Activated CD4-positive, alpha-beta T cell treated with anti-CD3 and anti-CD28 coated beads, Interleukin-2, amount 50 U/mL, for 24 hours (primary cell): Measurements from ENCODE around the gene SLC13A4.

Source experiments
- DNase-seq, 2 donors: peaks; one replicate each; pipeline ENCODE4 v3.0.0-alpha.2; 2020; ENCODE audit warnings: low read depth in 1 of 2, low spot score in 1 of 2

Gene SLC13A4

GRCh38 chr7:135719688-135720087, 8.3 kb downstream of the SLC13A4 start:
- DNase-seq: no peak

- no peak for DNase-seq
These were observed 9.1 kb downstream of the SLC13A4 start for GRCh38 chr7:135718794-135719437.

GRCh38 chr7:135718219-135718618, 9.8 kb downstream of the SLC13A4 start:
- no peak for DNase-seq

- DNase-seq: no peak
These were observed 10.3 kb downstream of the SLC13A4 start for GRCh38 chr7:135717693-135718092.

- no peak for DNase-seq
These were observed 11.2 kb downstream of the SLC13A4 start for GRCh38 chr7:135716677-135717238.

- no peak for DNase-seq
These were observed 12.3 kb downstream of the SLC13A4 start for GRCh38 chr7:135715673-135716072.

- no peak for DNase-seq
These were observed 12.9 kb downstream of the SLC13A4 start for GRCh38 chr7:135715055-135715522.

GRCh38 chr7:135714534-135715009, 13.4 kb downstream of the SLC13A4 start:
- no peak for DNase-seq

- no peak for DNase-seq
These were observed 14.0 kb downstream of the SLC13A4 start for GRCh38 chr7:135713836-135714470.

- DNase-seq: no peak
These were observed 15.2 kb downstream of the SLC13A4 start for GRCh38 chr7:135712796-135713195.

- no peak for DNase-seq
These were observed 15.7 kb downstream of the SLC13A4 start for GRCh38 chr7:135712182-135712782.

- no peak for DNase-seq
These were observed 16.9 kb downstream of the SLC13A4 start for GRCh38 chr7:135711139-135711469.

GRCh38 chr7:135710417-135711138, 17.4 kb downstream of the SLC13A4 start:
- no peak for DNase-seq

- no peak for DNase-seq
These were observed 18.5 kb downstream of the SLC13A4 start for GRCh38 chr7:135709508-135709907.

- no peak for DNase-seq
These were observed 19.9 kb downstream of the SLC13A4 start for GRCh38 chr7:135708041-135708440.

- DNase-seq: no peak
These were observed 20.4 kb downstream of the SLC13A4 start for GRCh38 chr7:135707570-135707966.

GRCh38 chr7:135706858-135707569, 21.0 kb downstream of the SLC13A4 start:
- DNase-seq: no peak

- no peak for DNase-seq
These were observed 21.8 kb downstream of the SLC13A4 start for GRCh38 chr7:135706038-135706742.

- DNase-seq: no peak
These were observed 23.3 kb downstream of the SLC13A4 start for GRCh38 chr7:135704698-135705097.

GRCh38 chr7:135704074-135704473, 23.9 kb downstream of the SLC13A4 start:
- DNase-seq: no peak
